GM11168 (cell line): ENCODE results near the gene FUT6.

Experiments used
- in situ Hi-C: fragments of 300-500 bp; cut with MboI; formaldehyde crosslinking; loops from one replicate; pipeline ENCODE4 v1.12.0; 2022; ENCODE audit warnings: low sequenced_read_pairs; ENCODE audit not compliant: unreplicated experiment

The FUT6 gene

GRCh38 chr19:5828661-5829566 is 10.6 kb downstream of the FUT6 start:
- in situ Hi-C loops, result no loop called here

DNA sequence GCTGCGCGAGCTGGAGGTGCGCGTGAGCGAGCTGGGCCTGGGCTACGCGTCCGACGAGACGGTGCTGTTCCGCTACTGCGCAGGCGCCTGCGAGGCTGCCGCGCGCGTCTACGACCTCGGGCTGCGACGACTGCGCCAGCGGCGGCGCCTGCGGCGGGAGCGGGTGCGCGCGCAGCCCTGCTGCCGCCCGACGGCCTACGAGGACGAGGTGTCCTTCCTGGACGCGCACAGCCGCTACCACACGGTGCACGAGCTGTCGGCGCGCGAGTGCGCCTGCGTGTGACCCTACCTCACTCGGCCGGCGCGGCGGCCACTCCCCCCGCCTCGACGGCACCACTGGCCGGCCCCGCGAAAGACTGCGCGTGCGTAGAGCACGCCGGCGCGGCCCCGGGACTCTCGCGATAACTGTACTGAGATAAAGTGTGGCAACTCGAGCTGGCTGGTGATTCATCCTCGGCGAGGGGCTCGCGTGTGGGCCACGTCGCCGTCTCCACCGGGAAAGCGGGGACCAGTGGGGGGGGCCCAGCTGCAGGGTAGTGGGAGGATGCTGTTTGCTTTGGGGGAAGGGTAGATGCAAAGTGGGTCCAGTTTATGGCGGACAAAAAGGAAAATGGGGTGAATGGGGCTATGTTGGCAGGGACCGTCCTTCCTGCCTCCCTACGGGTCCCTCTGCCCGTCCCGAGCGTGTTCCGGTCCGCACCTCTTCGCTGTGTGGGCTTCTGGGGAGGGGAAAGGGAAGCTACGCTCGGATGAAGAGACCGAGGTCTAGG is 11.4 kb downstream of the FUT6 start:
- in situ Hi-C loops, result no loop called here

- in situ Hi-C loops, result no loop called here
These were observed 12.1 kb downstream of the FUT6 start for GRCh38 chr19:5827342-5827890.

DNA sequence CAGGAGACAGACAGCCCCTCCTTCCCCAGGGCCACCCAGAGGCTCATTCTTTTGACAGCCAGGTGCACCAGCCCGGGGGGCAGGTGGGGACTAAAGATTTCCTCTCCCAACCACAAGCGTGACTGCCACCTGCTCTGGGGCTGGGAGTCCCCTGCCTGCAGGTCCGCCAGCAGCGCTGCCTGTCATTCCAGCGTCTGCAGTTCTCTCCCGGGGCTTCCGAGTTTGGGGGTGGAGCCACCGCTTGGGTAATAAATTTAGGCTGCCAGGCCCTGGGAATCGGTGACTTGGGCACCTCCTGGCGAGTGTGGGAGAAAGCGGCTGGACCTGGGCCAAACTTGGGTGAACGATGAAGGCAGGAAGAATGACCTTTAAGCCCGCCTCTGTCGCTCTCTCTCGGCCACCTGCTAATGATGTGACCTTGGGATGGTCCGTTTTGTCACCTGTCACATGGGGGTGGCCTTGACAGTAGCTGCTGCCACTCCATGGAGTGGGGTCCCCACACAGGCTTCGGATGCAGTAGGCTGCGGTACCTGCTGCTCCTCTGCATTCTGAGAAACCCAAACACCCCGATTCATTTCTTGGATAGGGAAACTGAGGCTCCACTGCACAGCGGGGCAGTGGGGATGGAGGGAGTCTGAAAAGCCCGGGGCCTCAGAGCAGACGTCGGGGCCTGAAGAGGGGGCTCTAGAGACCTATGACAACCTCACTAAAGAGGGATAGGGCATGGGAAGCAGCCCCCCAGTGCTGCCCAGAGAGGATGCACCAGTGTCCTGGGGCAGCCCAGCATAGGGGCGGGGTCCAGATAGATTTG is 12.8 kb downstream of the FUT6 start:
- in situ Hi-C loops, result no loop called here

GRCh38 chr19:5825178-5825577 is 14.3 kb downstream of the FUT6 start:
- in situ Hi-C loops, result no loop called here

- in situ Hi-C loops, result no loop called here
These were observed 14.8 kb downstream of the FUT6 start for GRCh38 chr19:5824751-5825150.

DNA sequence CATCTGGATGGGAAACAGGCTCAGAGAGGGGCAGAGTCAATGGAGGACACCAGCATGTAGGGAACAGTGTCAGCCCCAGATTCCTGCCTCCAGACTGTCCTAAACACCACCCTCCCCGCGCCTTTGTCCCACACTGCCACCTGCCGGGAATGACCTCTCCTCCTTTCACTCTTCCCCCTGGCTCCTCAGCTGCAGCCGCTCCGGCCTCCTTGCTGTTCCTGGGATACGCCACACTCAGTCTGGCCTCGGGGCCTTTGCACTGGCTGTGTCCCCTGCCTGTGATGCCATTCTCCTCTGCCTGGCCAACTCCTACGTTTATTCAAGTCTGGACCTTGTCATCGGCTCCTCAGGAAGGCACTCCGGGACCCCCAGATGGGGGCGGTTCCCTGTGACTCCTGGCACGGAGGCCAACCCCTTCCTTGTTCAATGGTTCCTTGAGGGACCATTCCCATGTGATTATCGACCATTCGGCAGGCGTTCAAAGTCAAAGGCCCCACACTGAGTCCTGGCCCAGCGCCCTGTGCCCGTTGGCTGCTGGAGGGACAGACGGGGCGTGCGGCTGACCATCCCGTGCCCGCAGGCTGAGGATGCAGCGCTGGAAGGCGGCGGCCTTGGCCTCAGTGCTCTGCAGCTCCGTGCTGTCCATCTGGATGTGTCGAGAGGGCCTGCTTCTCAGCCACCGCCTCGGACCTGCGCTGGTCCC is 15.8 kb downstream of the FUT6 start:
- in situ Hi-C loops, result no loop called here

DNA sequence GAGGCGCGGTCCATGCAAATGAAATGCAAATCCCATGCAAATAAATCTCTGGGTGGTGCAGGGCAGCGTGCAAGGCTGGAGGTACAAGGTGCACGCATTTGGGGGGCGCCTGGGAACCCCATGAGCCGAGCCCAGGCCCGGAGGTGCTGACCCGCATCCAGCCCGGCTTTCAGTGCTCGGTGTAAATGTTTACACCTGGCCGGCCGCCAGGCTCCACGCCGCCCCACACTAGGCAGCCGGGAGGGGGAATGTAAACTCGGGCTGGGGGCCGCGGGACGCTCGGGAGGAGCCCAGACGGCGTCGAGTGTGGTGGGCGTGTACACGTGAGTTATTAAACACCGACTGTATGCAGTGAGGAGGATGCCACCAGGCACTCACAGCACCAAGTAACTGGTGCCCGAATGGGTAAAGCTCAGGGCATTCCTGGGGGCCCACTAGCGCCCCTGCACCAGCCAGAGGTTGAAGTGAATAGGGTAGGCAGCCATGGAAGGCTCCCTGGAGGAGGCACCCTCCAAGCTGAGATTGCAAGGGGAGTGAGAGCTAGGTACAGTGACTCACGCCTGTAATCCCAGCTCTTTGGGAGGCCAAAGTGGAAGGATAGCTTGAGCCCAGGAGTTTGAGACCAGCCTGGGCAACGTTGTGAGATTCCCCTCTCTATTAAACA is 17.2 kb downstream of the FUT6 start:
- in situ Hi-C loops, result no loop called here

- in situ Hi-C loops, result no loop called here
These were observed 17.9 kb downstream of the FUT6 start for GRCh38 chr19:5821521-5822180.

DNA sequence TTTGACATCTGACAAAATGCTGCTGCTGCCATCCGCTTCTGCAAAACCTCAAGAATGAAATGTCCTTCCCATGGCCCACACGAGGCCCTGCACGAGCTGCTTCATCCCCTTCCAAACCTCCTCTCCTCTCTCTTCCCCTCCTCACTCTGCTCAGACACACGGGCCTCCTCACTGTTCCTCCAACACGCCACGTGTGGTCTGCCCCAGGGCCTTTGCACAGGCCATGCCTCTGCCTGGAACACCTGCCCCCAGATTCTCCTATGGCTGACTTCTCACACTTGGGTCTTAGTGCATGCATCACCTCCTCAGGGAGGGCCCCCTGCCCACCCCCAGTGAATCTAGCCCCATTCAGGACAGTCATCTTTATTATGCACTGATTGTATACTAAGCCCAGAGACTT is 18.7 kb downstream of the FUT6 start:
- in situ Hi-C loops, result no loop called here

DNA sequence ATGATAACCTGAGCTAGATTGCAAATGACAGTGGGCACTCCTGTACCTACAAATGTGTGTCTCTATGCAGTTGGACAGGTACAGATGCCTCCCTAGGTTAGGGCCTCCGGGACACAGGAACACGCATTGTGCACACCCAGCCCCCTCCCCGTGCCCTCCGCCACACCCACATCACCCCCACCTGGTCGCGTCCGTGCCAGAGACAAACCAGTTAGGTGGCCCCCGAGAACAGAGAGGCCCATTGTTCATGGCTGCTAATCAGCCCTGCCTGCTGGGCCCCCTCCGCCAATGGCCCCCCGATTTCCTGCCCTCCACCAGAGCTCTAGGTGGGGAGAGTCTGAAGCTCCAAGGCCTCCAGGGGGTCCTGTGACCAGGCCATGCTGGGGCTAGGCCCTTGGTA is 20.9 kb downstream of the FUT6 start:
- in situ Hi-C loops, result no loop called here

DNA sequence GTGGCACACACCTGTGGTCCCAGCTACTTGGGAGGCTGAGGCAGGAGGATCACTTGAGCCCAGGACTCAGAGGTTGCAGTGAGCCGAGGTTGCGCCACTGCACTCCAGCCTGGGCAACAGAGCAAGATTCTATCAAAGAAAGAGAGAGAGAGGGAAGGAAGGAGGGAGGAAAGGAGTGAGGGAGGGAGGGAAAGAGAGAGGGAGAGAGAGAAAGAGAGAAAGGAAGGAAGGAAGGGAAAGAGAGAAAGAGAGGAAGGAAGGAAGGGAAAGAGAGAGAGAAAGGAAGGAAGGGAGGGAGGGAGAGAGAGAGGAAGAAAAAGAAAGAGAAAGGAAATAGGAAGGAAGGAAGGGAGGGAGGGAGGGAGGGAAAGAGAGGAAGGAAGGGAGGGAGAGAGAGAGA is 22.3 kb downstream of the FUT6 start:
- in situ Hi-C loops, result no loop called here

GRCh38 chr19:5814852-5815246 is 24.7 kb downstream of the FUT6 start:
- in situ Hi-C loops, result no loop called here

- in situ Hi-C loops, result no loop called here
These were observed 25.2 kb downstream of the FUT6 start for GRCh38 chr19:5814123-5814851.

GRCh38 chr19:5811117-5811516 is 28.4 kb downstream of the FUT6 start:
- in situ Hi-C loops, result no loop called here

DNA sequence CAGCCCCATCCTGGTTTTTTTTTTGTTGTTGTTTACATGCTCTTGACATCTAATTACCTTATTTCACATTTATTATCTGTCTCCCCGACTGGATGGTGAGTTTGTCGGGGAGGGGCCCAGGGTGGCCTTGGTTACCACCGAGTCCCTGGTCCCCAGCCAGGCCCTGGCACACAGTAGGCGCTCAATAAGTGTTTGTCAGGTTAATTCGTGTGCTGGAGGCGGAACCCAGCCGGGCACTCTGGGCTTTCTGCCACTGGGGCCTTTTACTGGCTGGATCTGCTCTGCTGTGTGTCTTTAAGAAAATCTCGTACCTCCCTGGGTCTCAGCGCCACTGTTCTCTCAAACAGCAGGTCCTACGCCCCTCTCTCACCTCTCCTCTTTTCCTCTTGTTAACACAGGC is 30.0 kb downstream of the FUT6 start:
- in situ Hi-C loops, result no loop called here

GRCh38 chr19:5809053-5809452 is 30.4 kb downstream of the FUT6 start:
- in situ Hi-C loops, result no loop called here

- in situ Hi-C loops, result no loop called here
These were observed 31.2 kb downstream of the FUT6 start for GRCh38 chr19:5808120-5808816.
